ENCODE measurements around the gene ZNF33B.
"Not testable (repeated sequence)": the region's sequence is repeated elsewhere in the genome, so short reads cannot be mapped to it uniquely, and the experiment has no call there.

The ZNF33B gene

GRCh38 chr10:42638055-42638820 is at the start of gene ZNF33B:
ZNF33B (minus strand) TSS chr10:42638570; CDS start chr10:42636928, 1,642 bp downstream.
- DNase-seq (ENCODE audit: low read depth in 2 of 2, low spot score in 1 of 2), result peak; percentile 77 to 90

GRCh38 chr10:42684517-42684916 is 46.1 kb upstream of the ZNF33B start:
- DNase-seq (ENCODE audit: low read depth in 2 of 2, low spot score in 1 of 2), result no peak

GRCh38 chr10:42680267-42680666 is 41.9 kb upstream of the ZNF33B start:
- DNase-seq (ENCODE audit: low read depth in 2 of 2, low spot score in 1 of 2), result no peak

GRCh38 chr10:42665181-42665979 is 27.0 kb upstream of the ZNF33B start:
- not testable (repeated sequence) for DNase-seq (ENCODE audit: low read depth in 2 of 2, low spot score in 1 of 2)

GRCh38 chr10:42654419-42654818 is 16.0 kb upstream of the ZNF33B start:
- DNase-seq (ENCODE audit: low read depth in 2 of 2, low spot score in 1 of 2), result no peak

- DNase-seq (ENCODE audit: low read depth in 2 of 2, low spot score in 1 of 2), result no peak
Measured at GRCh38 chr10:42652858-42653257, 14.5 kb upstream of the ZNF33B start.

- DNase-seq (ENCODE audit: low read depth in 2 of 2, low spot score in 1 of 2), result no peak
Measured at GRCh38 chr10:42650374-42650773, 12.0 kb upstream of the ZNF33B start.

- no peak for DNase-seq (ENCODE audit: low read depth in 2 of 2, low spot score in 1 of 2)
Measured at GRCh38 chr10:42648512-42648911, 10.1 kb upstream of the ZNF33B start.

GRCh38 chr10:42646687-42647640 is 8.6 kb upstream of the ZNF33B start:
- DNase-seq (ENCODE audit: low read depth in 2 of 2, low spot score in 1 of 2), result no peak

- DNase-seq (ENCODE audit: low read depth in 2 of 2, low spot score in 1 of 2), result no peak
Measured at GRCh38 chr10:42646214-42646613, 7.8 kb upstream of the ZNF33B start.

- DNase-seq (ENCODE audit: low read depth in 2 of 2, low spot score in 1 of 2), result no peak
Measured at GRCh38 chr10:42645516-42645915, 7.1 kb upstream of the ZNF33B start.

GRCh38 chr10:42645103-42645502 is 6.7 kb upstream of the ZNF33B start:
- no peak for DNase-seq (ENCODE audit: low read depth in 2 of 2, low spot score in 1 of 2)

GRCh38 chr10:42640610-42641229 is 2.4 kb upstream of the ZNF33B start:
- no peak for DNase-seq (ENCODE audit: low read depth in 2 of 2, low spot score in 1 of 2)

GRCh38 chr10:42638821-42639270 is 476 bp upstream of the ZNF33B start:
- DNase-seq (ENCODE audit: low read depth in 2 of 2, low spot score in 1 of 2), result no peak

- DNase-seq (ENCODE audit: low read depth in 2 of 2, low spot score in 1 of 2), result peak in 1 of 2 donors; percentile 5
Measured at GRCh38 chr10:42637648-42638054, 719 bp downstream of the ZNF33B start.

- no peak for DNase-seq (ENCODE audit: low read depth in 2 of 2, low spot score in 1 of 2)
Measured at GRCh38 chr10:42637142-42637541, 1.2 kb downstream of the ZNF33B start.

- DNase-seq (ENCODE audit: low read depth in 2 of 2, low spot score in 1 of 2), result no peak
Measured at GRCh38 chr10:42635098-42635497, 3.3 kb downstream of the ZNF33B start.

- DNase-seq (ENCODE audit: low read depth in 2 of 2, low spot score in 1 of 2), result no peak
Measured at GRCh38 chr10:42632564-42632963, 5.8 kb downstream of the ZNF33B start.

- no peak for DNase-seq (ENCODE audit: low read depth in 2 of 2, low spot score in 1 of 2)
Measured at GRCh38 chr10:42630537-42631134, 7.7 kb downstream of the ZNF33B start.

- DNase-seq (ENCODE audit: low read depth in 2 of 2, low spot score in 1 of 2), result no peak
Measured at GRCh38 chr10:42623929-42624328, 14.4 kb downstream of the ZNF33B start.
